HCT116 (cell line): ENCODE data around the gene HOXB13. TPM values are rescaled to one million over a fixed set of nuclear protein-coding genes. Genes with fewer than 3 reads are reported as not detected.

Source experiments
- ATAC-seq: fragments of 200-7000 bp; cut with Tn5 transposase; 2 replicates; pipeline ENCODE4 v1.9.1; 2020; ENCODE audit warnings: mild to moderate bottlenecking, moderate library complexity
- BruUV-seq: library from RNA; stranded (reverse); fragments of 400-500 nt; replicated peaks from 2 replicates; lab custom pipeline; 2021; lab: Mats Ljungman, UMichigan
- CTCF ChIA-PET: fragments of 300-600 bp; sonication (Branson Sonifier 250); formaldehyde crosslinking; loops from one replicate; lab custom pipeline; 2021; ENCODE audit warnings: antibody characterized with exemption; lab: Charles Lee
- POLR2A ChIA-PET: fragments of 300-600, 350-600 bp; sonication (Branson Sonifier 250); formaldehyde crosslinking; loops from one replicate; lab custom pipeline; 2021; ENCODE audit warnings: antibody characterized with exemption; lab: Charles Lee
- RAD21 ChIA-PET, 2 experiments: fragments of 300-600 bp; sonication (Branson Sonifier 250); formaldehyde crosslinking; loops; one replicate each; lab custom pipeline; 2023; ENCODE audit warnings: low total read pairs in 2 of 2; ENCODE audit not compliant: uncharacterized antibody in 2 of 2, unreplicated experiment in 2 of 2, low non-redundant PET in 1 of 2; lab: Charles Lee
- DNase-seq: peaks from one replicate; pipeline ENCODE4 v3.0.0-alpha.2; 2010; ENCODE audit warnings: low read depth, low spot score
- H2AFZ ChIP-seq: fragments of 200-600 bp; shearing (Covaris generic), sonication (generic); 2 replicates; pipeline ENCODE4 v1.6.1; 2017; ENCODE audit warnings: low read depth, mixed run types, mixed read lengths, antibody characterized with exemption, low read length; ENCODE audit not compliant: poor library complexity, severe bottlenecking
- H3K27ac ChIP-seq: 2 replicates; pipeline ENCODE4 v1.5.1; 2012; ENCODE audit warnings: low read depth, low read length
- H3K27me3 ChIP-seq: fragments of 200-600 bp; sonication (generic); 2 replicates; pipeline ENCODE4 v1.6.1; 2016; ENCODE audit warnings: mixed run types, low read length, mixed read lengths; ENCODE audit not compliant: insufficient read depth
- H3K36me3 ChIP-seq, 2 experiments: fragments of 200-500 bp in 1 of 2; fragments of 200-600 bp in 1 of 2; sonication (Bioruptor generic) in 1 of 2; sonication (generic) in 1 of 2; 2 replicates each; pipeline versions ENCODE4 v1.5.1 to v1.6.1; 2014 to 2016; ENCODE audit warnings: low read length in 2 of 2, inconsistent platforms in 1 of 2, mixed read lengths in 1 of 2, mixed run types in 1 of 2; ENCODE audit not compliant: insufficient read depth in 2 of 2, control insufficient read depth in 1 of 2
- H3K4me1 ChIP-seq, 2 experiments: fragments of 200-600 bp in 1 of 2; sonication (generic) in 1 of 2; 2 replicates each; pipeline versions ENCODE4 v1.5.1 to v1.6.1; 2012 to 2017; ENCODE audit warnings: low read length in 2 of 2, inconsistent platforms in 1 of 2, mild to moderate bottlenecking in 1 of 2, mixed read lengths in 1 of 2, mixed run types in 1 of 2, moderate library complexity in 1 of 2; ENCODE audit not compliant: insufficient read depth in 2 of 2, control insufficient read depth in 1 of 2
- H3K4me2 ChIP-seq: fragments of 200-600 bp; sonication (generic); 2 replicates; pipeline ENCODE4 v1.6.1; 2017; ENCODE audit warnings: mixed run types, low read length, mixed read lengths
- H3K4me3 ChIP-seq, 2 experiments: fragments of 200-600 bp in 1 of 2; sonication (generic) in 1 of 2; replicated peaks in 1 of 2; 2 replicates each; pipeline ENCODE4 v1.5.1; 2011 to 2016; ENCODE audit warnings: low read length in 2 of 2, control low read depth in 1 of 2, low read depth in 1 of 2, mild to moderate bottlenecking in 1 of 2, mixed read lengths in 1 of 2, mixed run types in 1 of 2
- H3K79me2 ChIP-seq: fragments of 200-600 bp; sonication (generic); 2 replicates; pipeline ENCODE4 v1.6.1; 2017; ENCODE audit warnings: mild to moderate bottlenecking, mixed run types, low read length, moderate library complexity, mixed read lengths; ENCODE audit not compliant: insufficient read depth
- H3K9ac ChIP-seq: fragments of 200-600 bp; sonication (generic); 2 replicates; pipeline ENCODE4 v1.6.1; 2016; ENCODE audit warnings: low read length, mixed read lengths
- H3K9me2 ChIP-seq: fragments of 200-600 bp; sonication (generic), shearing (Covaris generic); 2 replicates; pipeline ENCODE4 v1.6.1; 2017; ENCODE audit warnings: mixed run types, mild to moderate bottlenecking, moderate library complexity; ENCODE audit not compliant: insufficient read depth
- H3K9me3 ChIP-seq, 2 experiments: fragments of 200-500 bp in 1 of 2; fragments of 200-600 bp in 1 of 2; sonication (Bioruptor generic) in 1 of 2; sonication (generic) in 1 of 2; 2 replicates each; pipeline ENCODE4 v1.6.1; 2014 to 2017; ENCODE audit warnings: low read length in 2 of 2, mixed read lengths in 2 of 2, inconsistent platforms in 1 of 2, low read depth in 1 of 2, mild to moderate bottlenecking in 1 of 2, mixed run types in 1 of 2, moderate library complexity in 1 of 2; ENCODE audit not compliant: control insufficient read depth in 1 of 2, insufficient read depth in 1 of 2
- H4K20me1 ChIP-seq: fragments of 200-600 bp; sonication (generic), shearing (Covaris generic); 2 replicates; pipeline ENCODE4 v1.6.1; 2017; ENCODE audit warnings: mixed run types, mild to moderate bottlenecking, moderate library complexity; ENCODE audit not compliant: insufficient read depth
- CBX3 ChIP-seq: IDR thresholded peaks from 2 replicates; pipeline ENCODE4 v1.6.1; 2012; ENCODE audit warnings: low read depth
- CEBPB ChIP-seq: IDR thresholded peaks from 2 replicates; pipeline ENCODE4 v1.6.1; 2012; ENCODE audit warnings: low read depth
- ELF1 ChIP-seq: IDR thresholded peaks from 2 replicates; pipeline ENCODE4 v1.6.1; 2012; ENCODE audit warnings: low read depth, borderline replicate concordance
- EZH2phosphoT487 ChIP-seq: fragments of 200-600 bp; IDR thresholded peaks from 2 replicates; pipeline ENCODE4 v1.6.1; 2018; ENCODE audit warnings: antibody characterized with exemption, borderline replicate concordance
- FOSL1 ChIP-seq: IDR thresholded peaks from 2 replicates; pipeline ENCODE4 v1.6.1; 2012; ENCODE audit warnings: low read depth
- JUND ChIP-seq: IDR thresholded peaks from 2 replicates; pipeline ENCODE4 v1.6.1; 2012
- POLR2A ChIP-seq: IDR thresholded peaks from 2 replicates; pipeline ENCODE4 v1.7.0; 2011; ENCODE audit warnings: borderline replicate concordance; ENCODE audit not compliant: insufficient read depth, insufficient read length; ENCODE audit errors: extremely low read depth
- RAD21 ChIP-seq: IDR thresholded peaks from 2 replicates; pipeline ENCODE4 v1.6.1; 2012; ENCODE audit warnings: low read depth, mild to moderate bottlenecking
- SP1 ChIP-seq: IDR thresholded peaks from 2 replicates; pipeline ENCODE4 v1.6.1; 2012; ENCODE audit warnings: low read depth
- TCF7L2 ChIP-seq: IDR thresholded peaks from 2 replicates; pipeline ENCODE4 v1.7.0; 2011; ENCODE audit warnings: borderline replicate concordance, inconsistent platforms; ENCODE audit not compliant: insufficient read depth, insufficient read length; ENCODE audit errors: extremely low read depth
- ZFX ChIP-seq: fragments of 450-650 bp; IDR thresholded peaks from 2 replicates; pipeline ENCODE4 v1.6.1; 2017
- ZNF274 ChIP-seq: fragments of 200-500 bp; sonication (Bioruptor generic); IDR thresholded peaks from 2 replicates; pipeline ENCODE4 v1.6.1; 2014; ENCODE audit warnings: mild to moderate bottlenecking, low read depth, low read length, inconsistent platforms
- intact Hi-C: fragments of 100-400 bp; cut with micrococcal nuclease; formaldehyde crosslinking; loops from 2 replicates; pipeline ENCODE4 v1.10.0; 2022
- total RNA-seq: library from RNA; stranded (reverse); gene quantifications from one replicate; pipeline ENCODE4 v1.2.1, GENCODE V29; 2021; ENCODE audit not compliant: unreplicated experiment
- TF ChIP-seq, protein P1 (sequence below): IDR thresholded peaks from 2 replicates; pipeline ENCODE4 v1.6.1; 2012
- TF ChIP-seq, protein P2 (sequence below): IDR thresholded peaks from 2 replicates; pipeline ENCODE4 v1.6.1; 2011; ENCODE audit warnings: mild to moderate bottlenecking, low read length, moderate library complexity; ENCODE audit not compliant: insufficient replicate concordance; ENCODE audit errors: extremely low read depth
- TF ChIP-seq, protein P3 (sequence below), 3 experiments: fragments of 200-600 bp in 1 of 3; sonication (generic) in 1 of 3; IDR thresholded peaks in 2 of 3; conservative IDR thresholded peaks in 1 of 3; 2 replicates each; pipeline ENCODE4 v1.5.1; 2012 to 2017; ENCODE audit warnings: low read depth in 2 of 3, low read length in 2 of 3, antibody characterized with exemption in 1 of 3, borderline replicate concordance in 1 of 3, control low read depth in 1 of 3, mild to moderate bottlenecking in 1 of 3, mixed read lengths in 1 of 3, mixed run types in 1 of 3, moderate library complexity in 1 of 3; ENCODE audit not compliant: insufficient read depth in 1 of 3
- TF ChIP-seq, protein P4 (sequence below): IDR thresholded peaks from 2 replicates; pipeline ENCODE4 v1.6.1; 2012

The HOXB13 gene
- total RNA-seq, 1 experiment from 2014 or later = 7.8 TPM

DNA sequence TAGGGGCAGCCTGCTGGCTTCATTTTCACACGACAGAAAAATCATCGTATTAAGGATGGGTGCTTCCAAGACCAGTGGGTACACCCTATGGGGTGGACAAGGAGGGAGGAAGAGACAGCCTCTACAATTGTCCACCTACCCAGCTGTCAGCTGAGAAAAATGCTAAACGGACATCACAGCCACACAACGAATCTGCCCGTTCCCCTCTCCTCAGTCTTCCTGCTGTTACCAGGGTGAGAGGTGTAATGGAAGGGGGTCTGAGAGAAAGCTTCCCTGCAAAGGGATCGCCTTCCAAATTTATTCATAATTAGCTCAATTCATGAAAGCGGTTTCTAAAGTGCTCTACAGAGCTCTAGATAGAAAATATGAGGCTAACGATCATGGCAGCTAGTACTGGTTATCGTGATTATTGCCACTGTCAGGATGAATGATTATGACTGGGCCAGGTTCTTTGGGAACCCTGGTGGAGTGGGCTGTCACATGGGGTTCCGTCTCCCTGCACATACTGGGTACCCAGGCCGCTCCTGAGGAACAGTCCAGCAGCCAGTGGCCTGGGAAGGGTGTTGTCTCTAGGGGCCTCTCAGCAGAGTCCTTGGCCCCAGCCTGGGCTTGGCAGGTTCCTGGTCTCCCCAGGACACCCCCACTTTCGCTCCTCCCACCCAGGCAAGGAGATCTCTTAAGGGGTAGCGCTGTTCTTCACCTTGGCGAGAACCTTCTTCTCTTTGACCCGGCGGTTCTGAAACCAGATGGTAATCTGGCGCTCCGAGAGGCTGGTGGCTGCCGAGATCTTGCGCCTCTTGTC lies 2.2 kb downstream of the HOXB13 start (continued):
- TF ChIP-seq, protein P1, sequence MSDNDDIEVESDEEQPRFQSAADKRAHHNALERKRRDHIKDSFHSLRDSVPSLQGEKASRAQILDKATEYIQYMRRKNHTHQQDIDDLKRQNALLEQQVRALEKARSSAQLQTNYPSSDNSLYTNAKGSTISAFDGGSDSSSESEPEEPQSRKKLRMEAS = no peak
- TF ChIP-seq, protein P2, sequence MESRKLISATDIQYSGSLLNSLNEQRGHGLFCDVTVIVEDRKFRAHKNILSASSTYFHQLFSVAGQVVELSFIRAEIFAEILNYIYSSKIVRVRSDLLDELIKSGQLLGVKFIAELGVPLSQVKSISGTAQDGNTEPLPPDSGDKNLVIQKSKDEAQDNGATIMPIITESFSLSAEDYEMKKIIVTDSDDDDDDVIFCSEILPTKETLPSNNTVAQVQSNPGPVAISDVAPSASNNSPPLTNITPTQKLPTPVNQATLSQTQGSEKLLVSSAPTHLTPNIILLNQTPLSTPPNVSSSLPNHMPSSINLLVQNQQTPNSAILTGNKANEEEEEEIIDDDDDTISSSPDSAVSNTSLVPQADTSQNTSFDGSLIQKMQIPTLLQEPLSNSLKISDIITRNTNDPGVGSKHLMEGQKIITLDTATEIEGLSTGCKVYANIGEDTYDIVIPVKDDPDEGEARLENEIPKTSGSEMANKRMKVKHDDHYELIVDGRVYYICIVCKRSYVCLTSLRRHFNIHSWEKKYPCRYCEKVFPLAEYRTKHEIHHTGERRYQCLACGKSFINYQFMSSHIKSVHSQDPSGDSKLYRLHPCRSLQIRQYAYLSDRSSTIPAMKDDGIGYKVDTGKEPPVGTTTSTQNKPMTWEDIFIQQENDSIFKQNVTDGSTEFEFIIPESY = no peak
- TF ChIP-seq ZFX (no peak), FOSL1 (no peak), RAD21 (no peak), CBX3 (no peak), SP1 (no peak)
- TF ChIP-seq, all 23 proteins: peak for 0

DNA sequence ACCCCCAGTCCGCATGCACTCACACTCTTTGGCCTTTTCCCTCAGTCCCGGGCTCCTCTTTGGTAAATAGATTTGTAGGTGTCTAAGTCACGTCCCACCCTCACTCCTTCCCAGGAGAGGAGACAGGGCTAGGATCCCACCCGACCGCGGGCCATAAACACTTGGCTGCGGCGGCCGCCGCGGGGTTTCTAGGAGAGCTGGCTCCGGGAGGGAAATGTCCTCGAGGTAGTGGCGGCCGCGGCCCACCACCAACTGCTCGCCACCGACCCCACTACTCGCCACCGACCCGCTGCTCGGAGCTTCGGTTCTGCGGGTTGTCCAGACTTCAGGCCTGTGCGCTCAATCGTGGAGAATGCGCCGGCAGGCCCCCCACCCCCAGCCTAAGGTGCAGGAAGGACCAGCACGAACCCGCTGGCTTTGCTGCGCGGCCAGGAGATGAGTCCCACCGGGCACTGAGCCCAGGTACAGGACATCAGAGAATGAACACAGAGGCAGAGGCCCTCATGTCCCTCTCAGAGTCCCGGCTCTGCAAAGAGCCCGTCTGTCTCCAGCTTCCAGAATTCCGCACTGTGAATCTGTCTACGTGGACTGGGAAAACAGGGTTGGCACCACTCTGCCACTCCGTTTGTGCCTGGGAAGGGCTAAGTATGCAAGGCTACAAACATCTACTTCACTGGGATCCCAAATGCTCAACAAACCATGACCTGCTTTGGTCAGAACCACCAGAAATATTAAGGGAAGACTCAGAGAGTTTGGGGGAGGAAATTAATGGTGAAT lies 3.1 kb downstream of the HOXB13 start:
- CTCF ChIA-PET = interaction anchor here (0.6 to 6.8 kb wide), 11 partner anchors 10 to 307 kb away, joined by 3 to 97 read pairs (median 14); no protein-coding TSS in a partner anchor
- BruUV-seq = no TSS peak
- Histone ChIP-seq H4K20me1 (no peaks in the 10 kb centered on the region), H2AFZ (no peak overlapping the region), H3K27ac (no peak overlapping the region), H3K79me2 (no peaks in the 10 kb centered on the region), H3K4me1 (peaks cover 5 to 21% of the 10 kb centered on the region in 2 experiments; a peak in 3 of 4 replicates), H3K27me3 (no peaks in the 10 kb centered on the region), H3K9ac (no peak overlapping the region), H3K9me3 (no peaks in the 10 kb centered on the region), H3K4me3 (no peak overlapping the region), H3K9me2 (no peaks in the 10 kb centered on the region), H3K4me2 (no peak overlapping the region), H3K36me3 (no peaks in the 10 kb centered on the region)
- ATAC-seq = no peak
- POLR2A ChIA-PET = interaction anchor here (2.0 kb wide), 1 partner anchor 153 kb away, joined by 7 read pairs; no protein-coding TSS in a partner anchor
- DNase-seq = no peak
- RAD21 ChIA-PET = interaction anchor here in 1 of 2 experiments (1.7 to 2.2 kb wide), 3 partner anchors 66 to 153 kb away, joined by 3 to 11 read pairs (median 11); no protein-coding TSS in a partner anchor
- intact Hi-C loops = no loop called here
- TF ChIP-seq CBX3 (no peak), CEBPB (no peak), POLR2A (no peak), EZH2phosphoT487 (no peak), ZNF274 (no peak), ELF1 (no peak), TCF7L2 (no peak), RAD21 (no peak), SP1 (no peak), JUND (no peak)
- TF ChIP-seq, protein P3, sequence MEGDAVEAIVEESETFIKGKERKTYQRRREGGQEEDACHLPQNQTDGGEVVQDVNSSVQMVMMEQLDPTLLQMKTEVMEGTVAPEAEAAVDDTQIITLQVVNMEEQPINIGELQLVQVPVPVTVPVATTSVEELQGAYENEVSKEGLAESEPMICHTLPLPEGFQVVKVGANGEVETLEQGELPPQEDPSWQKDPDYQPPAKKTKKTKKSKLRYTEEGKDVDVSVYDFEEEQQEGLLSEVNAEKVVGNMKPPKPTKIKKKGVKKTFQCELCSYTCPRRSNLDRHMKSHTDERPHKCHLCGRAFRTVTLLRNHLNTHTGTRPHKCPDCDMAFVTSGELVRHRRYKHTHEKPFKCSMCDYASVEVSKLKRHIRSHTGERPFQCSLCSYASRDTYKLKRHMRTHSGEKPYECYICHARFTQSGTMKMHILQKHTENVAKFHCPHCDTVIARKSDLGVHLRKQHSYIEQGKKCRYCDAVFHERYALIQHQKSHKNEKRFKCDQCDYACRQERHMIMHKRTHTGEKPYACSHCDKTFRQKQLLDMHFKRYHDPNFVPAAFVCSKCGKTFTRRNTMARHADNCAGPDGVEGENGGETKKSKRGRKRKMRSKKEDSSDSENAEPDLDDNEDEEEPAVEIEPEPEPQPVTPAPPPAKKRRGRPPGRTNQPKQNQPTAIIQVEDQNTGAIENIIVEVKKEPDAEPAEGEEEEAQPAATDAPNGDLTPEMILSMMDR (IDR thresholded peaks at IDR 0.05 in 2 of 3, conservative IDR thresholded peaks at IDR 0.05 in 1 of 3; ENCODE audit: borderline replicate concordance in 1 of 3, insufficient read depth in 1 of 3, low read depth in 2 of 3, low read length in 2 of 3) = no peak
- TF ChIP-seq, protein P1 = no peak
- TF ChIP-seq, protein P4, sequence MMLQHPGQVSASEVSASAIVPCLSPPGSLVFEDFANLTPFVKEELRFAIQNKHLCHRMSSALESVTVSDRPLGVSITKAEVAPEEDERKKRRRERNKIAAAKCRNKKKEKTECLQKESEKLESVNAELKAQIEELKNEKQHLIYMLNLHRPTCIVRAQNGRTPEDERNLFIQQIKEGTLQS = no peak
